ENCODE measurements around the gene HAND1. TPM values are rescaled to one million over a fixed set of nuclear protein-coding genes. Genes with fewer than 3 reads are reported as not detected.

The HAND1 gene
- total and polyA plus RNA-seq, 2 experiments from 2014 or later: not detected

- H3K27me3 ChIP-seq (ENCODE audit: insufficient read depth): no peaks in the 10 kb centered on the region
- Mint-ChIP-seq H3K4me1 (no peaks in the 10 kb centered on the region), H3K27ac (no peak overlapping the region), H3K27me3 (ENCODE audit: insufficient read depth, low read depth, poor library complexity) (no peaks in the 10 kb centered on the region), H3K36me3 (ENCODE audit: low read depth) (peaks cover 15% of the 10 kb centered on the region), H3K9me3 (peaks cover 2% of the 10 kb centered on the region; the same call in 1 of the 3 replicates), H3K4me3 (no peak overlapping the region)
- DNase-seq (ENCODE audit: low spot score) (no peak), ATAC-seq (no peak)
- H3K27ac ChIP-seq (ENCODE audit: low read depth): no peak overlapping the region
- H3K4me1 ChIP-seq (ENCODE audit: insufficient read depth): no peaks in the 10 kb centered on the region
- H3K4me2 ChIP-seq: no peak overlapping the region
- TF ChIP-seq CREB1 (CRISPR knock-in tag; IDR thresholded peaks at IDR 0.05; ENCODE audit: low read depth): no peak
- no peak for TF ChIP-seq NANOG (IDR thresholded peaks at IDR 0.05; ENCODE audit: borderline replicate concordance)
- TF ChIP-seq EZH2 (IDR thresholded peaks at IDR 0.05; ENCODE audit: low read depth, unreplicated experiment): no peak
- no peak for TF ChIP-seq JUNB (IDR thresholded peaks at IDR 0.05; ENCODE audit: unreplicated experiment)
- TF ChIP-seq POLR2AphosphoS5 (IDR thresholded peaks at IDR 0.05; ENCODE audit: low read depth): no peak
- no peak for TF ChIP-seq ZNF114 (CRISPR knock-in tag; IDR thresholded peaks at IDR 0.05)
- TF ChIP-seq ZNF331 (CRISPR knock-in tag; IDR thresholded peaks at IDR 0.05; ENCODE audit: low read depth): no peak
- no peaks in the 10 kb centered on the region for H3K79me2 ChIP-seq (replicated peaks; ENCODE audit: insufficient read depth)
- no peak overlapping the region for H3K4me3 ChIP-seq
- H4K20me1 ChIP-seq (replicated peaks; ENCODE audit: insufficient read depth): no peaks in the 10 kb centered on the region; the same call in 1 of the 2 replicates
- peaks cover 5% of the 10 kb centered on the region; the same call in 1 of the 2 replicates for H3K36me3 ChIP-seq (ENCODE audit: insufficient read depth)
- H2AFZ ChIP-seq: no peak overlapping the region
- H3K9me2 ChIP-seq (ENCODE audit: insufficient read depth): no peaks in the 10 kb centered on the region
- H3F3A ChIP-seq (replicated peaks; ENCODE audit: low read depth): no peaks in the 10 kb centered on the region
Measured at GRCh38 chr5:154430961-154431630, 46.9 kb downstream of the HAND1 start.

- Histone ChIP-seq H3K27ac (ENCODE audit: low read depth) (no peak overlapping the region), H3K27me3 (ENCODE audit: insufficient read depth) (no peaks in the 10 kb centered on the region)
Measured at GRCh38 chr5:154430466-154430865, 47.6 kb downstream of the HAND1 start.

More at GRCh38 chr5:154430466-154430865, 47.6 kb downstream of the HAND1 start:
- Histone ChIP-seq H3F3A (replicated peaks; ENCODE audit: low read depth) (no peaks in the 10 kb centered on the region), H3K4me2 (no peak overlapping the region), H4K20me1 (replicated peaks; ENCODE audit: insufficient read depth) (no peaks in the 10 kb centered on the region; the same call in 1 of the 2 replicates), H3K9me2 (ENCODE audit: insufficient read depth) (no peaks in the 10 kb centered on the region), H3K4me3 (no peak overlapping the region), H3K4me1 (ENCODE audit: insufficient read depth) (no peaks in the 10 kb centered on the region), H2AFZ (no peak overlapping the region), H3K36me3 (ENCODE audit: insufficient read depth) (no peaks in the 10 kb centered on the region), H3K79me2 (replicated peaks; ENCODE audit: insufficient read depth) (no peaks in the 10 kb centered on the region)
- DNase-seq (ENCODE audit: low spot score) (no peak), ATAC-seq (no peak)
- peaks cover 2% of the 10 kb centered on the region; the same call in 1 of the 3 replicates for H3K9me3 Mint-ChIP-seq
- H3K36me3 Mint-ChIP-seq (ENCODE audit: low read depth): peaks cover 9% of the 10 kb centered on the region; the same call in 2 of the 3 replicates
- H3K4me1 Mint-ChIP-seq: no peaks in the 10 kb centered on the region
- H3K27me3 Mint-ChIP-seq (ENCODE audit: insufficient read depth, low read depth, poor library complexity): peaks cover under 1% of the 10 kb centered on the region
- TF ChIP-seq STAT1 (IDR thresholded peaks at IDR 0.05; ENCODE audit: unreplicated experiment) (no peak), CTCF (conservative IDR thresholded peaks at IDR 0.05; ENCODE audit: low read depth in 2 of 2) (no peak), EZH2 (IDR thresholded peaks at IDR 0.05; ENCODE audit: low read depth, unreplicated experiment) (no peak), ETS1 (IDR thresholded peaks at IDR 0.05) (no peak), JUNB (IDR thresholded peaks at IDR 0.05; ENCODE audit: unreplicated experiment) (no peak), CREB1 (CRISPR knock-in tag; IDR thresholded peaks at IDR 0.05; ENCODE audit: low read depth) (no peak), ZNF114 (CRISPR knock-in tag; IDR thresholded peaks at IDR 0.05) (no peak), EZH2phosphoT487 (IDR thresholded peaks at IDR 0.05; ENCODE audit: unreplicated experiment) (no peak), POLR2AphosphoS5 (IDR thresholded peaks at IDR 0.05; ENCODE audit: low read depth) (no peak), NANOG (IDR thresholded peaks at IDR 0.05; ENCODE audit: borderline replicate concordance) (no peak), ZNF331 (CRISPR knock-in tag; IDR thresholded peaks at IDR 0.05; ENCODE audit: low read depth) (no peak)
- TF ChIP-seq, protein P1, sequence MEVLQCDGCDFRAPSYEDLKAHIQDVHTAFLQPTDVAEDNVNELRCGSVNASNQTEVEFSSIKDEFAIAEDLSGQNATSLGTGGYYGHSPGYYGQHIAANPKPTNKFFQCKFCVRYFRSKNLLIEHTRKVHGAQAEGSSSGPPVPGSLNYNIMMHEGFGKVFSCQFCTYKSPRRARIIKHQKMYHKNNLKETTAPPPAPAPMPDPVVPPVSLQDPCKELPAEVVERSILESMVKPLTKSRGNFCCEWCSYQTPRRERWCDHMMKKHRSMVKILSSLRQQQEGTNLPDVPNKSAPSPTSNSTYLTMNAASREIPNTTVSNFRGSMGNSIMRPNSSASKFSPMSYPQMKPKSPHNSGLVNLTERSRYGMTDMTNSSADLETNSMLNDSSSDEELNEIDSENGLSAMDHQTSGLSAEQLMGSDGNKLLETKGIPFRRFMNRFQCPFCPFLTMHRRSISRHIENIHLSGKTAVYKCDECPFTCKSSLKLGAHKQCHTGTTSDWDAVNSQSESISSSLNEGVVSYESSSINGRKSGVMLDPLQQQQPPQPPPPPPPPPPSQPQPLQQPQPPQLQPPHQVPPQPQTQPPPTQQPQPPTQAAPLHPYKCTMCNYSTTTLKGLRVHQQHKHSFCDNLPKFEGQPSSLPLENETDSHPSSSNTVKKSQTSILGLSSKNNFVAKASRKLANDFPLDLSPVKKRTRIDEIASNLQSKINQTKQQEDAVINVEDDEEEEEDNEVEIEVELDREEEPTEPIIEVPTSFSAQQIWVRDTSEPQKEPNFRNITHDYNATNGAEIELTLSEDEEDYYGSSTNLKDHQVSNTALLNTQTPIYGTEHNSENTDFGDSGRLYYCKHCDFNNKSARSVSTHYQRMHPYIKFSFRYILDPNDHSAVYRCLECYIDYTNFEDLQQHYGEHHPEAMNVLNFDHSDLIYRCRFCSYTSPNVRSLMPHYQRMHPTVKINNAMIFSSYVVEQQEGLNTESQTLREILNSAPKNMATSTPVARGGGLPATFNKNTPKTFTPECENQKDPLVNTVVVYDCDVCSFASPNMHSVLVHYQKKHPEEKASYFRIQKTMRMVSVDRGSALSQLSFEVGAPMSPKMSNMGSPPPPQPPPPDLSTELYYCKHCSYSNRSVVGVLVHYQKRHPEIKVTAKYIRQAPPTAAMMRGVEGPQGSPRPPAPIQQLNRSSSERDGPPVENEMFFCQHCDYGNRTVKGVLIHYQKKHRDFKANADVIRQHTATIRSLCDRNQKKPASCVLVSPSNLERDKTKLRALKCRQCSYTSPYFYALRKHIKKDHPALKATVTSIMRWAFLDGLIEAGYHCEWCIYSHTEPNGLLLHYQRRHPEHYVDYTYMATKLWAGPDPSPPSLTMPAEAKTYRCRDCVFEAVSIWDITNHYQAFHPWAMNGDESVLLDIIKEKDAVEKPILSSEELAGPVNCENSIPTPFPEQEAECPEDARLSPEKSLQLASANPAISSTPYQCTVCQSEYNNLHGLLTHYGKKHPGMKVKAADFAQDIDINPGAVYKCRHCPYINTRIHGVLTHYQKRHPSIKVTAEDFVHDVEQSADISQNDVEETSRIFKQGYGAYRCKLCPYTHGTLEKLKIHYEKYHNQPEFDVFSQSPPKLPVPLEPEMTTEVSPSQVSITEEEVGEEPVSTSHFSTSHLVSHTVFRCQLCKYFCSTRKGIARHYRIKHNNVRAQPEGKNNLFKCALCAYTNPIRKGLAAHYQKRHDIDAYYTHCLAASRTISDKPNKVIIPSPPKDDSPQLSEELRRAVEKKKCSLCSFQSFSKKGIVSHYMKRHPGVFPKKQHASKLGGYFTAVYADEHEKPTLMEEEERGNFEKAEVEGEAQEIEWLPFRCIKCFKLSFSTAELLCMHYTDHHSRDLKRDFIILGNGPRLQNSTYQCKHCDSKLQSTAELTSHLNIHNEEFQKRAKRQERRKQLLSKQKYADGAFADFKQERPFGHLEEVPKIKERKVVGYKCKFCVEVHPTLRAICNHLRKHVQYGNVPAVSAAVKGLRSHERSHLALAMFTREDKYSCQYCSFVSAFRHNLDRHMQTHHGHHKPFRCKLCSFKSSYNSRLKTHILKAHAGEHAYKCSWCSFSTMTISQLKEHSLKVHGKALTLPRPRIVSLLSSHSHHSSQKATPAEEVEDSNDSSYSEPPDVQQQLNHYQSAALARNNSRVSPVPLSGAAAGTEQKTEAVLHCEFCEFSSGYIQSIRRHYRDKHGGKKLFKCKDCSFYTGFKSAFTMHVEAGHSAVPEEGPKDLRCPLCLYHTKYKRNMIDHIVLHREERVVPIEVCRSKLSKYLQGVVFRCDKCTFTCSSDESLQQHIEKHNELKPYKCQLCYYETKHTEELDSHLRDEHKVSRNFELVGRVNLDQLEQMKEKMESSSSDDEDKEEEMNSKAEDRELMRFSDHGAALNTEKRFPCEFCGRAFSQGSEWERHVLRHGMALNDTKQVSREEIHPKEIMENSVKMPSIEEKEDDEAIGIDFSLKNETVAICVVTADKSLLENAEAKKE (CRISPR knock-in tag; IDR thresholded peaks at IDR 0.05): no peak
- no peak overlapping the region for H3K4me3 Mint-ChIP-seq
- H3K27ac Mint-ChIP-seq: no peak overlapping the region
